HG03442 (cell line): ENCODE data around the gene AFDN.
A peak's percentile ranks its signal among the peaks of the same experiment; 100 is the strongest.

Experiments
- ATAC-seq: cut with Tn5 transposase; IDR thresholded peaks from one replicate; pipeline ENCODE4 v1.9.1; 2021; ENCODE audit warnings: mild to moderate bottlenecking, moderate library complexity; ENCODE audit not compliant: unreplicated experiment

The AFDN gene

DNA sequence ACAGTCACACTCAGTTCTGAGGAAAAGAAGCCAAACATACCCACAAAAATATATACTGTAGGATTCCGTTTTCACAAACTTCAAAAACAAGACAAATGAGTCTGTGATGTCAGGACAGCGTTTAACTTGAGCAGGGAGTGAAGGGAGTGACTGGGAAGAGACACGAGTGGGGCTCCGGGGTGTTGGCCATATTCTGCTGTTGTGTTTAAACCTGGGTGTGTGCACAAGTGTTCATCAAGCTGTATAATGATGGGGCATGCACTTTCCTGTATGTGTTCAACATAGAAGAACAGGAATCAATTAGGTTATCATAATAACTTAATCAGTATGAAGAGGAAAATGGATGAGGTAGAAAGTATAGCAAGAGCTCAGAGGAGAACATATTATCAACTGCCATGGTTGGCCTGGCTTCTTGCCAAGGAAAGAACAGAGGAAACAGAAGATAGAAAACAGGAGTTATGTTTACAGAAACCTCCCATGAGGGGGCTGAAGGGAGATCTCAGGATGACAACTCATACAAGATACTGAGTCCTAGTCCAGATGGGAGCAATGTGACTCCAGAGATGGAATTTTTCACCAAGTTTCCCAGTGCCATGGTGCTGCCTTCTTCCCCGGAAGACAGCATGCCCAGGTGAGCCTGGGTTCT, 15.1 kb upstream of the AFDN start:
- ATAC-seq: no peak

DNA sequence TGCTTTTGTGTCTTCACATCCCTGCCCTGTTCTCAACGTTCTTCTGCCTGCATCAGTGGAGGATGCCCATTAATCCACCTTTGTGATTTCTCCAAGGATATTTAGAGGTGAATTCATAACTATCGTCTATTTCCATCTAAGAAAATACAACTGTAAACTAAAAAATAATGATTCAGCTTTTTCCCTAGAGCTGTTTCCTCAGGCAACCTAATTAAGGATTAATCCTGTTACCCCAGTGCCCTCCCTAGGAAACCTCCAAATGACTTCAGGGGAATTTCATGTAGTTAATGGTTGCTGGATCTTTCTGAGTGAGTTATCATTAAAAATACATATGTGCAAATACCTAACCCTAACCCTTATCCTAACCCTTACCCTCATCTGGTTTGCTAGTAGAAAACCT, 14.6 kb upstream of the AFDN start:
- no peak for ATAC-seq

DNA sequence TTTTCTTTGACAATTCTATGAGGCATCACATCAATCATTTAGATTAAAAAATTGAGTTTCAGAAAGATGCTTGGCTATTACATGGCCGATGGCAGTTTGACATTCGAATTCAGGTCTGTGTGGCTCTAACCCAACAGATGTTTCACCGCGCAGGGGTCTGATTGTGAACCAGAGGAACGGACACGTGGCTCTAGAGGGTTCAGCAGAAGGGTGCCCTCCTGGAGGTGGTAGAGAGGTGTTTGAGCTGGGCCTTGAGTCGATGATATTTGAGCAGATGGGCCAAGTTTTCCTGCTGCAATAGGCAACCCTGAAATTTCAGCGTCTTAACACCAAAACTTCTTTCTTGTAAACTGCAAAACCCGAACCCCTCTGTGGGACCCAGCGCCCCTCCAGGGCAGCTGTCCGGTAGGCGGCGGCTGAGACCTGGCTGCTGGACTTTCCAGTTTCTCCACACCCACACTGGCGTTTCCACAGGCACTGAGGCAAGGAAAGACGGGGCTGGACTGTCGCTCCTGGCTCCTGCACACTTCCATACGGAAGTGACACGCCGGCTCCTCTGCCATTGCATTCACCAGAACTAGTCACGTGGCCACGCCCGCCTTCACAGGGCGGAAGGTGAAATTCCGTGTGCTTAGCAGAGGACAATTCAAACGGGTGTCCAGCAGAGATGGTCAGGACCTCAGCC, 11.3 kb upstream of the AFDN start:
- no peak for ATAC-seq

DNA sequence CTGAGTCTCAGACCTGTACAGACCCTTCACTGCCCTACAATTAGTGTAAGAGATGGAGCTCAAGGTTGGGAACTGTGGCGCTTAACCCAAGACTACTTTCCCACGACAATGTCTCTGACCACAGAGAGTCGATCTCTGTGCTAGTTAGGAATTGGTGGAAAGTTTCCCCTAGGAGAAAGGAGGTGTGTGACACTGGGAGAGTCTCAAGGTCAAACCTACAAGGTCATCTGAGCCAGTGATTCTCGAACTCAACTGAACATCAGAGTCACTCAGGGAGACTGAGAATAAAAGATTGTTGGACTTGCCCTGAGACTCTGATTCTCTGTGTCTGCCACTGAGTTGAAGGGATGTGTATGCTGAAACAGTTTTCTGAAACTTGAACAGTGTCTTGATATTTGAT, 9.7 kb upstream of the AFDN start:
- ATAC-seq: no peak

DNA sequence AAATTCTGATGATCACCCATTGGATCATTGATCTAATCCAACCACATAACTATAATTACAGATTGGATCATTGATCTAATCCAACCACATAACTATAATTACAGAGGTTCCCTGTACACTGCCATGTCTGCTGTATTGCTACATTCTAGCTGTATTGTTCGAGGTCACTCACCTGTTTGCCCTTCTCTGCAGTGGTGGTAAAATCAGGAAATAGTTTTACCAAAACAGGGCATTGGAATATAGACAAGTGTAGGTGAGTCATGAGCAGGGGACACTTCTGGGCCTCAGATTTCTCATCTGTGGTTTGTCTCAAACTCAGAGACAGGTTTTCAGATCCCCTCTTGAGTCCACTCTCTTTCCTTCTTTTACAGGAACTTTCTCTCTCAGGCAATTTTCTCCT, 9.0 kb upstream of the AFDN start:
- ATAC-seq: no peak

DNA sequence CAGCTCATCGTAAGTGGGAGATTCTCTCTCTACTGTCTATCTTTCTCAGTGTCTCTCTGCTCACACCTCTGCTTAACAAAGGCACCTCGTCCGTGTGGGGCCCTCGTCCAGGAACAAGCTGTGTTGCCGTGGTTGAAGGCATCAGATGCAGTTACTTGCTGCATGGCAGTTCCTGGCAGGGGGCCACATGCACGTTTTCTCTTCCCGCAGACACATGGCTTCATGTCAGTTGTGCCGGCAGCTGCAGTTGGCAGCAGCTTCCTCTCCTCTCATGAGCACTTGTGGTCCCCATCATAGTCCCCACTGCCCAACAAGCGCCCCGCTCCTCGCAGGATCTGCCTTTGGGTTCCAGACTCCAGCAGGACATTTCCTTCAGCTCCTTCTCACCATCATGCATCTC, 7.1 kb upstream of the AFDN start:
- ATAC-seq: no peak

DNA sequence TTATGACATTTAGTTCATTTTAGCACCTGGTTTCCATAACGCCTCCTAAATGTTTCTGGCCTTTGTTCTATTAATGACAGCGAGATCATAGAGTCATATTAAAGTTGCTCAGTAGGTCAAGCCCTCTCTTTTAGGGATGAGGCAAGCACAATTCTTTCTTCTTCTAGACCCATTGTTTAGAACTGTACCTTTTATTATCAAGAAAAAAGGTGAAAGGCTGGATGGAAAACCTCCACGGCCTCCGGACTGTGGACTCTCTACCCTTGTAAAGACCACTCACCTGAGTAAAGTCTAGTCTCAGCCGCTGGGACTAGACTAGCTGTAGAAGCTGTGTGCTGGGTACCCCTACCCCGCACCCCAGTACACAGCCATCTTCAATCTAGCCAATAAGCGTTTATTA, 6.0 kb upstream of the AFDN start:
- ATAC-seq: no peak

DNA sequence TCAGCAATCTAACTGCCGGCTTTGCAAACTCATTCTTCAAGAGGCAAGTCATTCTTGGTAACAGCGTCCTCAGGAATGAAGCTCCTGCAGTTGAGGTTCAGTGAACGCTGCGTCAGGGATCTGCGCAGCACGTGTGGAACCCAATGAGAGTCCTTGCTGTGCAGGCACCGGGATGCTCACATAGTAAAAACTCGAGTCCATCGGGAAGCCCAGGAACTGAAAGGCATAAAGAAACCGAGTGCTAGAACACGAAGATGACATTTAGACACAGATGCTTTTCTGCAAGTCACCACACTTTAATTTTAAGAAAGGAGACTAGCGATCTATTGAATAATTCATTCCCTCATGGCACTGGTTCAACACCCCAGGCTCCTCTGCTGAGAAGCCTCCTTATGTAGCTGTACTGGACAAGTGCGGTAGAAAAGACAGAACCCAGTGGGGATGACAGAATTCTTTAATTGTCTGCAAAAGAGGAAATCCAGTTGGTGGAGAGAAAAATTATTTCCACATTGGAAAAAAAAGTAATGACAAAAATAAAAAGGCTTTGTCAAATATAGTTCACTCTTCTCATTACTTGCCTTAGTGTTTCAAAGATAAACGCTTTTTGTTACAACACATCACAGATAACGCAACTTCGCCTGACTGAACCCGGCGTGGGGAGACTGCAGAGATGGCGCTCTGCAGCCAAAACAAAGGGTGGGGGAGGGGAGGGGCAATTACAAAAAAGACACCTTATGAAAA, 1.9 kb upstream of the AFDN start:
- no peak for ATAC-seq

DNA sequence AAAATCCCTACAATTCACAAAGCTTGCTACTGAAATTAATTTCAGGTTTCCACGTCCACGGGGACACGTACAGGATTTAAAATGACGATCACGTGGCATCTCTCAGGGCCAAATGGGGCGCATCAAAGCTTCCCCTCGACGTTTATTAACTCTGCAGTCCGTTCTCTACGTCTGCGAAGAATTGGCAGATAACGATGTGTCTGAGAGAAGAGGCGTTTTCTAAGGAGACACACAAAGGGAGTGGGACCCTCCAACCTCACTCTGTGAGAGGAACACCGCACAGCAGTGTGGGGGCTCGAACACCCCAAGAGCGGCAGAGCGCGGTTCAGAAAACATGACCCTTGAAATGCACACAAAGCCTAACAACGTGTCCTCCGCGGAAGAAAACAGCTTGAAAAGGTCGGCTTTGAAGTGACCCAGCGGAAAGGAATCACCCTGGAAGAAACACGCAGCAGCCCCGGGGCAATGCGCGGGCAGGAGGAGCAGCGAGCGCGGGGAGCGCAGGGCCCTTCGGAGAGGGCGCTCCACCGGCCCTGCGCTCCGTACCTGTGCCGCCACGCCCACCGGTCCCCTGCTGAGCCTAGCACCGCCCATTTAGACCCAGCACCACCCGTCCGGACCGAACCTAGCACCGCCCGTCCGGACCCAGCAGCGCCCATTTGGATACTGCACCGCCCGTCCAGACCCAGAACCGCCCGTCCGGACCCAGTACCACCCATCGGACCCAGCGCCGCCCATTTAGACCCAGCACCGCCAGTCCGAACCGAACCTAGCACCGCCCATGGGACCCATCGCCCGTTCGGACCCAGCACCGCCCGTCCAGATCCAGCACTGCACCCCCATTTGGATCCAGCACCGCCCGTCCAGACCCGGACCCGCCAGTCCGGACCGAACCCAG, 1.1 kb upstream of the AFDN start:
- peak; percentile 19 for ATAC-seq

DNA sequence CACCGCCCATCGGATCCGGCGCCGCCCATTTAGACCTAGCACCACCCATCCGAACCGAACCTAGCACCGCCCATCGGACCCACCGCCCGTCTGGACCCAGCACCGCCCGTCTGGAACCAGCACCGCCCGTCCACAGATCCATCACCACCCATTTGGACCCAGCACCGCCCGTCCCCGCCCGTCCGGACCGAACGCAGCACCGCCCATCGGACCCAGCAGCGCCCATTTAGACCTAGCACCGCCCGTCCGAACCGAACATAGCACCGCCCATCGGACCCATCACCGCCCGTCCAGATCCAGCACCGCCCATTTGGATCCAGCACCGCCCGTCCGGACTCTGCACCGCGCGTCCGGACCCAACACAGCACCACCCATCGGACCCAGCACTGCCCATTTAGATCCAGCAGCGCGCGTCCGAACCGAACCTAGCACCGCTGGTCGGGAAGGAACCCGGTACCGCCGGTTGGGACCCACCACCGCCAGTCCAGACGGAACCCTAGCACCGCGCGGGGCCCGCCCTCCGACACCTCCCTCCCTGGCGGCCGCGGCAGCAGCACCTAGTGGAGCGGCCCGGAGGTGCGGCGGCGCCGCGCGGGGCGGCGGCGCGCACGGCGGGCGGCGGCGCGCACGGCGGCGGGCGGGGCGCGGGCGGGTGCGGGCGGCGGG, 348 bp upstream of the AFDN start:
- ATAC-seq: peak; percentile 78

DNA sequence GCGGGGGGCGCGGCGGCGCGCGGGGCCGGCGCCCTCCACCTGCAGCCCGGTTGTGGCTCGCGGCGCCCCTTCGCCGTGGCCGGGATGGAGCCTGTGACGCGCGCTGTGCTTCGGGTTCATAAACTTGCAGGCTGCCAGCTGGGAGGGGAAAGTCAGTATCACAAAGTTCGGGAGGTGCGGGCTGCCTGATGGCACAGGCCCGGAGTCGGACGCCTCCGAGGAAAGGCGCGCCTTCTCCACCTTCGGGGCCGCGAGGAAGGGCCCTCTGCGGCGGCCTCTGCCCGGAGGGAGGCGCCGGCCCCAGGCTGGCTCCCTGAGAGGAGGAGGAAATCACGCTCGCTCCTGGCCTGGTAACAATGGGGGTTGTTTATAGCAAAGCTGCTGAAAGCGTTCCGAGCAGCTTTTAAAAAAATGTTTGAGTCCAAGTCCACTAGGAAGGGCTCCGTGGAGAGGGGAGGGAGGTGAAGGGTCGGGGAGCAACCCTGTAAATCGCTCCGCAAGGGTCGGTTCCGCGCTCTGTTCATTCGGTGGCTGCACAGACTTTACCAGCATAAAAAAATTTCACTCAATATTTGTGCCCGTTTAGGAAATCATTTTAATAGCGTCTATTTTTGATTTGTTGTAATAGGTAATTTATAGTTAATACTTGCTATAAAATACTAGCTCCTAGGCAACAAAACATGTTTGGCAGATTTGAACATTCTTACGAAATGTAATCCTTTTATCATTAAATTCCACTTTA, 1.0 kb downstream of the AFDN start:
- peak; percentile 25 for ATAC-seq

DNA sequence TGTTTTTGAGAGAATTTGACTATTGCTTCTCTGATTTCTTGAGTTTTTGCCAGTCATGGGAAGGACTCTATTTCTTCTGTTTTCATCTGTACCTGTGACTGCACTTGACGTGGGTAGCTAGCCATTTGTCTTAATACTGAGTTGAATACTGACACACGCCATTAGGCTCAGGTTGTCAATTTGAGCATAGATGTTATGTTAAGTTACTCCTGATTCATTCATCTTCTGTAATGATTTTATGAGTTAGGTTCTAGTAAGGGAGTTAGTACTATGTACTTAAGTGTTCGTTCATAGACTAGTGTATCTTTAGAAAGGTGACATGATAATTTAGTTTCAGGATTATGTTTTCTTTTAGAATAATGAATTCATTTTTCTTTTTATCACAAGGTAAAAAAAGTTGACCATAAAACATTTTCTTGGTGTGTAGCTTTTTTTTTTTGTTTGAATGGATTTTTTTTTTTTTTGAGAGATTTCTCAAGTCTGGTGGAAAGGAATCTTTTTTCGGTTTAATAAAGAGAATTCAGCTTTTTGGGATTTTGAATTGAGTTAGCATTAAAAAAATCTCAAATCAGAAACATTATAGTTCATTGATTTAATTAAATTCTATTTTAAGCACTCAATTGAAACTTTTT, 1.7 kb downstream of the AFDN start:
- ATAC-seq: no peak

DNA sequence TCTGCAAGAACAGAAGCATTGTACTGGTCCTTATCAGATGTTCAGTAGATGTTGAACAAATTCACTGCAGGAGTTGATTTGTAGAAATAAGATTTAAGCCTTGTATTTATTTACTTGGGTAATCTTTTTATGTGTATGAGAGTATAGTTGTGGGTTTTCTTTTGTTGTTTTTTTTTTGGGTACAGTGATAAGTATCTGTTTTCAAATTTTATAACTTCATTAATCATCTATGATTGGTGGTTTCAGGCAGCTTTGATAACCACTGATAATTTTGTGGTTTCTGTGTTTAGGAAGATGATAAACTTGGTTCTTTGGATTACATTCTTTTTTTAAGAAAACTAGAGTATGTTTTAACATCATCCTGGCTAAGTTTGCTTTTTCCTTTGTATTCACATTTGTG, 2.8 kb downstream of the AFDN start:
- ATAC-seq: no peak

DNA sequence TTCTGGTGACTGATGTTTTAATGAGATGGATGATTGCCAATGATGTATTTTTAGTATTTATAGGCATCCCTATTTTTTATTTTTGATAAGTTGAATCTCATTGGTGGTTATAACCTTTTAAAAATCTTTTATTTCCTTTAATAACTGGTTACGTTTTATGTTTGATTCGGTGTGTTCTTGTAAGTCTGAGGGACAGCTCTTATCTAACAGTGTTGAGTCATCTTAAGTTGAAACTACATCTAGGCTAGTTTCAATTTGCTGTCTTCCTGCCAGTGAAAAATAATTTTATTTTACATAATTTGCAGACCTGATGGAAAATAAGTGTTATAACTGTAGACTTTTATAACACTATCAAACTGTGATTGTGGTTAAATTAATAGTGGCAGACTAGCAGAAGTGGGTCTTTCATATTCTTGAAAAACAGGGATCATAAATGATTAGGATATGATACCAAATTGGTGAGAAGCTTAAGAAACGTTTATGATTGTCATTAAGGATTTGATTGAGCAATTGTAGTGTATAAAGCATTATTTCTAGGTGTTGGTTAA, 4.6 kb downstream of the AFDN start:
- ATAC-seq: no peak

DNA sequence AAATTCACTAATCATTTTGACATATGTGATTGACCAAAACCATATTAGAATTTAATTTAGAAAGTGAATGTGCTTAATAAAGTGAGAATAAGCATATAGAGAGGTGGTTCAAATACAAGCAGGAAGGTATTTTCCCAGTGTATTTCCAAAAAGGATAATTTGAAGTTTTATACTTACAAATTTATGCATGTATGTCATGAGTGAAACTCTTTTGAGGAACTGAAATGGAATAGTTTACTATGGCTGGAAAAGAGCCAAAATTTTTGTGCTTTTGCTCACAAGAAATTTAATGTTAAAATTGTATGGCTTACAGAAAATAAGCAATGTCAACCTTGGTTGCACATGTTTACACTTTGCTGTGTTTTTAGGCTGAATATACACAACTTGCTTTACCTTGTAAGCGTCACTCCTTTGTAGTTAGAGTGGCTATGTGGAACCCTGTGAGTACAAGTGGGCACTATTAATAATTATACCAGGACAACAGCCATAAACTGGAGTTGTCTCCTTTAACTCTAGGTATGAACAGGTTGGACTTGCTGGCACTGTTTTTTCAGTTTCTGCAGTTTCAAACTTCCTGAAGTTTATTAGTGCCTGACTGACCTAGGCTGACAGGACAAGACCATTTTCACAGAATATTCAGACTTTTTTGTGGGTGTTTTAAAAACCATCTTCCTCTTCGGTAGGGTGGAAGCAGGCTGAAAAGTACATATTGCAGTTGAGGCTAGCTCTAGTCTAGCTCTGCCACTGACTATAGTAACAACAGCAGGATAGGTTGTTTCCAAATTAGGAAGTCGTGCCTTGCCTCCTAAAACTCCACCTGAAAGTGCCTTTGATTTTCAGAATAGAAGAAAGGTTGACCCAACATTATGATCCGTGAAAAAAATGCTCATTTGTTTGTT, 6.0 kb downstream of the AFDN start:
- ATAC-seq: no peak

DNA sequence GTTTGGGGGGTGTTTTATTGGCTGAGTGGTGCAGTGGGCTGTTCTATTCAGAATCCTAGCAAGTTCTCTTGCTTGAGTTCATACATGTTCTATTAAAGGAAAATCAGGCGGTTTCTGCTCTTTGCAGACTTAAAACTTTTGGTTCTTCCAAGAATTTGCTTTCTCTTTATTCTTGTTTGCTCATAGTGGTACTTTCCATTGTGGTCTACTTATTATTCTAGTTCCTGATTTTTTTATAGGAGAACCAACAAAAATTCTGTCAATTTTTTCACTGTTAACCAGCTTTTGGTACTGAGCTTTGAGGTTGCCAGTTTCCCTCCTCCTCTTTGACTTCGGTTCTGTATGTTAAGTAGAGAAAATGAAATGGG, 6.7 kb downstream of the AFDN start:
- ATAC-seq: no peak

DNA sequence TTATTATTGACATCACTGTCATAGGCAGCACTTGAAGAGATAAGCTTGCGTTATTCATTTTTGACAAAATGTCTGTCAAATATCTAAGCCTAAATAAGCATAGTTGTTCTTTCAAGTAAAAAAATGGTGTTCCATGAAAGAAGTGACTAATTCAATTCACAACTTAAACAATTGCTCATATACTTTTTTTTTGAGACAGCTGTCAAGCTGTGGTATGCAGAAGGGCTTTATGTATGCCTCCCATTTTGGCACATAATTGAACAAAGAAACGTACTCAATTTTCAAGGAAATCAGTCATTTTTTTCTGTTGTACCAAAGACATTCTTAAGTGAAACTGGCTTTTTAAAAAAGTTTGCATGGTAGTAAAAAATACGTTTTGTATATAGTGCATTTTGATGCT, 8.5 kb downstream of the AFDN start:
- no peak for ATAC-seq

DNA sequence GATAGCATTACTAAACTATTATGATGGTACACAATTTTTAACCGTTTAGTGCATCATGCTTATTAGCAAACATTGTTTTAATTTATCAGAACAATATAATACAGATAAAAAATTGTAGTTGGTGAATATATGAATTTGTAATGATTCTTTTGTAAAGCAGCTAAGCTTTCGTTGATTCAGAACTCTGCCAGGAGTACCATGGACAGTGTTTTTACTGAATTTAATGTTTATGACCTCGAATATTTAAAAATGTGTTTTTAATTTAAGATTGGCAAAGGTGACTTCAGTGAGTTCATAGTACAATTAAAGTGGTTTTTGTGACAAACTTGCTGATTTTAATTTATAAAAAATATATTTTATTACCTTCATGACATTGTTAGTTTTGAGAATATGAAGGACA, 10.0 kb downstream of the AFDN start:
- ATAC-seq: no peak
